Measurements from ENCODE around the gene COL23A1. TPM values are rescaled to one million over a fixed set of nuclear protein-coding genes. Genes with fewer than 3 reads are reported as not detected.

COL23A1 gene
- total RNA-seq, 1 experiment from 2014 or later, result 5.7 TPM

DNA sequence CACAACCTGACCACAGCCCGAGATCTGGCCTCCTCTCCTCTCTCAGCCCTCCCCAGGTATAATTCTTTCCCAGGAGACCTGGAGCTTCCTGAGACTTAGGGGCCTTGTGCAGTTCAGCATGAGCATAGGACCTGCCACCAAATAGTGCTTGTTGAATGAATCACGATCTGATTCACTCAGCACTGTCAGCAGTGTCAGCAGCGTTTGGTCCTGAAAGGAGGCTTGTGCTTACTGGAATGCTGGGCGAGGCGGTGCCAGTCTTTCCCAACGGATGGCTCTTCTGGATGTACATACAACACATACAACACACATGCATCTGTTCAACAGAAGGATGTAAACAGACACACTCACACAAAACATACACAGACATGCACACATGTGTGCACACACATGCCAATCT, 173.3 kb downstream of the COL23A1 start:
- Histone ChIP-seq H3K9me2 (replicated peaks; ENCODE audit: insufficient read depth, low read length) (no peaks in the 10 kb centered on the region), H4K20me1 (ENCODE audit: insufficient read depth, low read depth, low read length) (no peaks in the 10 kb centered on the region), H2AFZ (ENCODE audit: low read length) (no peak overlapping the region), H3K27me3 (ENCODE audit: low read length) (no peaks in the 10 kb centered on the region), H3K4me1 (ENCODE audit: low read length) (no peaks in the 10 kb centered on the region), H3K36me3 (ENCODE audit: insufficient read depth, low read length) (no peaks in the 10 kb centered on the region), H3K27ac (ENCODE audit: low read length) (no peak overlapping the region), H3K9ac (ENCODE audit: low read length) (no peak overlapping the region), H3K79me2 (ENCODE audit: low read length) (no peaks in the 10 kb centered on the region), H3K4me2 (ENCODE audit: low read depth, low read length, poor library complexity, severe bottlenecking) (no peak overlapping the region), H3K4me3 (ENCODE audit: low read length) (no peak overlapping the region), H3K9me3 (ENCODE audit: low read length) (no peaks in the 10 kb centered on the region)
- no peak for DNase-seq

DNA sequence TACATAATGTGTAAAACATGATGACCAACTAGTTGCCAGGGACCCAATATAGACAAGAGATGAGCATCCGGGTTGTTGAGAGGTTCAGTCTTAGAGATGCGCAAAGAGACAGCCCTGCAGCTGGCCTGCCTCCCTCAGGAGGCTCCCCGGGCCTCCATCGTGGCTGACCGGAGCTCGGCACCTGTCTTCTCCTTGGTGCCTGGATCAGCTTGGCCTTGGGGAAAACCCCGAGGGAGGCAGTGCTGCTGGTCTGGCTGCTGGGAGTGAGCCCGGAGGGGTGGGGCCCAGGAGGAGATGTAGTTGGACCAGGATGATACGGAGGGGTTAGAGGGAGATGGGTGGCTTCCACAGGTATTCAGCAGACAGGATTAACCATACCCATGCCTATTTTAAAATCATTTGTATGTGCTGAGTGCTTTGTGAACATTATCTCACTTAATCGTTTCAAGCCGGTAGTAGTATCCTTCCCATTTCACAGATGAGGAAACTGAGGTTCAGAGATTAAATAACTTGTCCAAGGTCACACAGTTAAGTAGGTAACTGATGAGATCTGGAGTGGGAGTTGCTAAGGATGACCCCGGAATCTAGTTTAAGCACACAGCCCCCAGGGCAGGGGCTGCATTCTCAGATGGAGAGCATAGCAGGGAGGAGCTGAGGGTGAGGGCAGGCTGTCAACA, 173.8 kb downstream of the COL23A1 start:
- H3K4me1 ChIP-seq (ENCODE audit: low read length), result no peaks in the 10 kb centered on the region
- H3K79me2 ChIP-seq (ENCODE audit: low read length), result no peaks in the 10 kb centered on the region
- H4K20me1 ChIP-seq (ENCODE audit: insufficient read depth, low read depth, low read length), result no peaks in the 10 kb centered on the region
- no peak overlapping the region for H3K4me3 ChIP-seq (ENCODE audit: low read length)
- no peak overlapping the region for H3K9ac ChIP-seq (ENCODE audit: low read length)
- no peak overlapping the region for H3K4me2 ChIP-seq (ENCODE audit: low read depth, low read length, poor library complexity, severe bottlenecking)
- DNase-seq, result no peak
- H3K36me3 ChIP-seq (ENCODE audit: insufficient read depth, low read length), result no peaks in the 10 kb centered on the region
- no peaks in the 10 kb centered on the region for H3K9me3 ChIP-seq (ENCODE audit: low read length)
- no peak overlapping the region for H2AFZ ChIP-seq (ENCODE audit: low read length)
- no peaks in the 10 kb centered on the region for H3K27me3 ChIP-seq (ENCODE audit: low read length)
- H3K9me2 ChIP-seq (replicated peaks; ENCODE audit: insufficient read depth, low read length), result no peaks in the 10 kb centered on the region
- no peak overlapping the region for H3K27ac ChIP-seq (ENCODE audit: low read length)

DNA sequence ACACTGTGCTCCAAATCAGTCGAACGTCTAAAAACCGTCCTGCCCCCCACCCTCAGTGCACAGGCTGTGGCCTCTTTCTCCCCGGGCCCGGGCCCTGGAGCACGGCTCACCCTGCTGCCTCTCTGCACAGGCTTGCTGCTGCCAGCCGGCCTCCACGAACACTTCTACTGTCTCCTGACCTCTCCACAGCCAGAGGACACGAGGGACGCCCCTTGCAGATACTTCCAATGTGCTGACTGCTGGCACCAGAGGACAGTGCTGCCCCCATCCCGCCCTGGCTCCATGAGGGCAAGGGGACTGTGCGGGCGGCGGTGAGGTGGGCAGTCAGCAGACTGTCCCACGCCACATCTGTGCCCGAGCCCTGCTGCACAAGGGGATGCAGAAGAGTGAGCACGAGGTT, 174.8 kb downstream of the COL23A1 start:
- no peak overlapping the region for H3K4me3 ChIP-seq (ENCODE audit: low read length)
- H2AFZ ChIP-seq (ENCODE audit: low read length), result no peak overlapping the region
- no peaks in the 10 kb centered on the region for H3K27me3 ChIP-seq (ENCODE audit: low read length)
- no peaks in the 10 kb centered on the region for H3K9me2 ChIP-seq (replicated peaks; ENCODE audit: insufficient read depth, low read length)
- H3K4me2 ChIP-seq (ENCODE audit: low read depth, low read length, poor library complexity, severe bottlenecking), result no peak overlapping the region
- H3K27ac ChIP-seq (ENCODE audit: low read length), result no peak overlapping the region
- no peaks in the 10 kb centered on the region for H3K9me3 ChIP-seq (ENCODE audit: low read length)
- DNase-seq, result no peak
- no peaks in the 10 kb centered on the region for H4K20me1 ChIP-seq (ENCODE audit: insufficient read depth, low read depth, low read length)
- H3K9ac ChIP-seq (ENCODE audit: low read length), result no peak overlapping the region
- H3K4me1 ChIP-seq (ENCODE audit: low read length), result no peaks in the 10 kb centered on the region
- H3K36me3 ChIP-seq (ENCODE audit: insufficient read depth, low read length), result no peaks in the 10 kb centered on the region
- no peaks in the 10 kb centered on the region for H3K79me2 ChIP-seq (ENCODE audit: low read length)

DNA sequence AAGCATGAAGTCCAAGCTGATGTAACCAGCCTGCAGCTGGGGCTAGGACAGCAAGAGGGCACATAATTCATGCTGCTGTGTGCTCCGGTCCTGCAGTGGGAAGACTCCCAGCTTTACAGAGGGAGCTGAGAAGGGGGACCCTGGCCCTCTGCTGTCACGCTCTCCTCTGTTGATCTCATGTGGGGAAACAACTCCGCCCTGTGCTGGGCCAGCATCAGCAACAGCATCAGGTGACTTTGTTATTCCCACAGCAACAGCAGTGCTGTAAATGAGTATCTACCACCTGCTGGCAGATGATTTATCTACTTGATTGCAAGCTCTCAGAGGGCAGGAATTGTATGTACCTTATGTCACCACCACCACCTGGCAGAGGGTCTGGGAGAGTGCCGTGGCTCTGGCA, 176.2 kb downstream of the COL23A1 start:
- H3K9me3 ChIP-seq (ENCODE audit: low read length), result no peaks in the 10 kb centered on the region
- no peaks in the 10 kb centered on the region for H3K36me3 ChIP-seq (ENCODE audit: insufficient read depth, low read length)
- no peak for DNase-seq
- no peaks in the 10 kb centered on the region for H4K20me1 ChIP-seq (ENCODE audit: insufficient read depth, low read depth, low read length)
- H3K27me3 ChIP-seq (ENCODE audit: low read length), result no peaks in the 10 kb centered on the region
- H3K79me2 ChIP-seq (ENCODE audit: low read length), result no peaks in the 10 kb centered on the region
- no peaks in the 10 kb centered on the region for H3K4me1 ChIP-seq (ENCODE audit: low read length)
- no peak overlapping the region for H3K4me3 ChIP-seq (ENCODE audit: low read length)
- no peak overlapping the region for H3K27ac ChIP-seq (ENCODE audit: low read length)
- H2AFZ ChIP-seq (ENCODE audit: low read length), result no peak overlapping the region
- no peak overlapping the region for H3K4me2 ChIP-seq (ENCODE audit: low read depth, low read length, poor library complexity, severe bottlenecking)
- no peaks in the 10 kb centered on the region for H3K9me2 ChIP-seq (replicated peaks; ENCODE audit: insufficient read depth, low read length)
- H3K9ac ChIP-seq (ENCODE audit: low read length), result no peak overlapping the region

DNA sequence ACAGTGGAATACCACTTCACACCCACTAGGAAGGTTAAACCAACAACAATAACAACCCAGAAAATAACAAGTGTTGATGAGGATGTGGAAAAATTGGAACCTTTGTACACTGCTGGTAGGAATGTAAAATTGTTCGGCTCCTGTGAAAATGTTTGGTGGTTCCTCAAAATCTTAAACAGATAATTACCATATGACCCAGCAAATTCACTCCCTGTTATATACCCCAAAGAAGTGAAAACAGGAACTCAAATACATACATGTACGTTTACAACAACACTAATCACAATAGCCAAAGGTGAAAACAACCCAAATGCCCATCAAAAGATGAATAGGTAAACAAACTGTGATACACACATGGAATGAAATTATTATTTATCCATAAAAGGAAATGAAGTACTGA, 179.1 kb downstream of the COL23A1 start:
- Histone ChIP-seq H3K9me2 (replicated peaks; ENCODE audit: insufficient read depth, low read length) (no peaks in the 10 kb centered on the region), H3K9ac (ENCODE audit: low read length) (no peak overlapping the region), H2AFZ (ENCODE audit: low read length) (no peak overlapping the region), H3K36me3 (ENCODE audit: insufficient read depth, low read length) (no peaks in the 10 kb centered on the region), H3K4me1 (ENCODE audit: low read length) (no peaks in the 10 kb centered on the region), H3K4me2 (ENCODE audit: low read depth, low read length, poor library complexity, severe bottlenecking) (no peak overlapping the region), H3K4me3 (ENCODE audit: low read length) (no peak overlapping the region), H3K27me3 (ENCODE audit: low read length) (no peaks in the 10 kb centered on the region), H3K79me2 (ENCODE audit: low read length) (no peaks in the 10 kb centered on the region), H3K9me3 (ENCODE audit: low read length) (no peaks in the 10 kb centered on the region), H4K20me1 (ENCODE audit: insufficient read depth, low read depth, low read length) (no peaks in the 10 kb centered on the region), H3K27ac (ENCODE audit: low read length) (no peak overlapping the region)
- no peak for DNase-seq

DNA sequence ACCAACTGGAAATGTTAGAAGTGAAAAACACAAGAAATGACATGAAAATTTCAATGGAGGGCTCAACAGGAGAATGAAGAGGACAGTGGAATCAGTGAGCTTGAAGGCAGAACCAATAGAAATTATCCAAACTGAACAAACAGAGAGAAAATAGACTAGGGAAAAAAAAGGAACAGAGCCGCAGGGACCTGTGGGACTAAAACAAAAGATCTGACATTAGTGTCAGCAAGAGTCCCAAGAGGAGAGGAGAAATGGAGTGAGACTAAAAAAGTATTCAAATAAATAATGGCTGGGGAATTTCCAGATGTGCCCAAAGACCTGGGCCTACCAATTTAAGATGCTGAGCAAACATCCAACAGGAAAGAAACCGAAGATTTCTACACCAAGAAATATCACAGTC, 182.5 kb downstream of the COL23A1 start:
- Histone ChIP-seq H3K9me3 (ENCODE audit: low read length) (no peaks in the 10 kb centered on the region), H3K27me3 (ENCODE audit: low read length) (no peaks in the 10 kb centered on the region), H3K4me3 (ENCODE audit: low read length) (no peak overlapping the region), H3K4me2 (ENCODE audit: low read depth, low read length, poor library complexity, severe bottlenecking) (no peak overlapping the region), H4K20me1 (ENCODE audit: insufficient read depth, low read depth, low read length) (no peaks in the 10 kb centered on the region), H3K9me2 (replicated peaks; ENCODE audit: insufficient read depth, low read length) (no peaks in the 10 kb centered on the region), H3K36me3 (ENCODE audit: insufficient read depth, low read length) (no peaks in the 10 kb centered on the region), H3K27ac (ENCODE audit: low read length) (no peak overlapping the region), H3K79me2 (ENCODE audit: low read length) (no peaks in the 10 kb centered on the region), H3K4me1 (ENCODE audit: low read length) (no peaks in the 10 kb centered on the region), H3K9ac (ENCODE audit: low read length) (no peak overlapping the region), H2AFZ (ENCODE audit: low read length) (no peak overlapping the region)
- no peak for DNase-seq

DNA sequence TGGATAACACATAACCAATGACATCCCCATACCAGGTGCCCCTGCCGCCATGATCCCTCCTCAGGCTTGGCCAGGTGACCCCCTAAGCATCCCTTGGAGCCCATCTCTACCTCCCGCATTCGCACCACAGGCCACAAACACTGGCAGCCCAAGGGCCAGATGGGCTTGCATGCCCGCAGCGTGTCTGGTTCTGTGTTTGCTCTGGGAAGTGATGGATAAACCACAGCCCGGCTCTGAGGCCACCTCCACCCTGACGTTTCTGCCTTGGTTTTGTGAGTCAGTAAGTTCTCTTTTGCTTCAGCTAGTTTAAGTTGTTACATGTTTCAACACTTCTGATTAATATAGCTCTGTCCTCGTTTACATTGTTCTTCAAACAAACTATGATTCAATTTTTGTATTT, 185.2 kb downstream of the COL23A1 start:
- Histone ChIP-seq H3K27ac (ENCODE audit: low read length) (no peak overlapping the region), H3K9me3 (ENCODE audit: low read length) (no peaks in the 10 kb centered on the region), H3K9me2 (replicated peaks; ENCODE audit: insufficient read depth, low read length) (no peaks in the 10 kb centered on the region), H3K79me2 (ENCODE audit: low read length) (no peaks in the 10 kb centered on the region), H3K9ac (ENCODE audit: low read length) (no peak overlapping the region), H3K27me3 (ENCODE audit: low read length) (no peaks in the 10 kb centered on the region), H2AFZ (ENCODE audit: low read length) (no peak overlapping the region), H3K4me3 (ENCODE audit: low read length) (no peak overlapping the region), H3K4me1 (ENCODE audit: low read length) (no peaks in the 10 kb centered on the region), H3K36me3 (ENCODE audit: insufficient read depth, low read length) (no peaks in the 10 kb centered on the region), H3K4me2 (ENCODE audit: low read depth, low read length, poor library complexity, severe bottlenecking) (no peak overlapping the region), H4K20me1 (ENCODE audit: insufficient read depth, low read depth, low read length) (no peaks in the 10 kb centered on the region)
- no peak for DNase-seq

DNA sequence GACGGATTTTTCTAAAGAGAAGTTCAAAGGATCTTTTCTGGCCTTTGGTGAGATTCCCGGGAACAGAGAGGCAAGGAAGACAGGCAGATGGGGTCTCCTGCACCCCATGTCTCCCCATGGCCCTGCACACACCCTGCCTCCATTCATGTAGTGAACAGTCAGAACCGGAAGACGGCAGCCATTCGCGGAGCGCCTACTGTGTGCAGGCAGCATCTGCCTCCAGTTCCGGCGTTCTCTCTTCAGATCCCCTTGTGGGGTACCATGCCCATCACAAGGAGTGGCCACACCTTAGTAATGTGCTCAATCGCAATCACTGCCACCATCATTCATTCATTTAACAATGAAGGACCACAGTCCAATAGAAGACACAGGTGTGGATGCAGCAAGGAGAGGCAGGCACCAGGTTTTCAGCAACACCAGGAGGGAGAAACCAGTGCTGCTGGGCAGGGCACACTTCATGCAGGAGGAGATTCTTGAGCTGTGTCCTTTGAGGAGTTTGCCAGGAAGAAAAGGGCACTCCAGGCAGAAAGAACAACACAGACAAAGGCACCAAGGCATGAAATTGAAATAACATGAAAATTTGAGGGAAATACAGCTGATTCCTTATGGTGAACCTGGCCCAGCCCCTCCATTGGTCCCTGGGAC, 186.1 kb downstream of the COL23A1 start:
- H3K9me2 ChIP-seq (replicated peaks; ENCODE audit: insufficient read depth, low read length), result no peaks in the 10 kb centered on the region
- H4K20me1 ChIP-seq (ENCODE audit: insufficient read depth, low read depth, low read length), result no peaks in the 10 kb centered on the region
- no peaks in the 10 kb centered on the region for H3K27me3 ChIP-seq (ENCODE audit: low read length)
- H3K36me3 ChIP-seq (ENCODE audit: insufficient read depth, low read length), result no peaks in the 10 kb centered on the region
- H3K4me2 ChIP-seq (ENCODE audit: low read depth, low read length, poor library complexity, severe bottlenecking), result no peak overlapping the region
- H2AFZ ChIP-seq (ENCODE audit: low read length), result no peak overlapping the region
- H3K79me2 ChIP-seq (ENCODE audit: low read length), result no peaks in the 10 kb centered on the region
- H3K4me3 ChIP-seq (ENCODE audit: low read length), result no peak overlapping the region
- H3K4me1 ChIP-seq (ENCODE audit: low read length), result no peaks in the 10 kb centered on the region
- no peaks in the 10 kb centered on the region for H3K9me3 ChIP-seq (ENCODE audit: low read length)
- H3K27ac ChIP-seq (ENCODE audit: low read length), result no peak overlapping the region
- no peak overlapping the region for H3K9ac ChIP-seq (ENCODE audit: low read length)
- no peak for DNase-seq
